Measurements from ENCODE around the gene MIPEP.
A peak's percentile ranks its signal among the peaks of the same experiment; 100 is the strongest.
"Not testable (repeated sequence)": the region's sequence is repeated elsewhere in the genome, so short reads cannot be mapped to it uniquely, and the experiment has no call there.

MIPEP gene

DNA sequence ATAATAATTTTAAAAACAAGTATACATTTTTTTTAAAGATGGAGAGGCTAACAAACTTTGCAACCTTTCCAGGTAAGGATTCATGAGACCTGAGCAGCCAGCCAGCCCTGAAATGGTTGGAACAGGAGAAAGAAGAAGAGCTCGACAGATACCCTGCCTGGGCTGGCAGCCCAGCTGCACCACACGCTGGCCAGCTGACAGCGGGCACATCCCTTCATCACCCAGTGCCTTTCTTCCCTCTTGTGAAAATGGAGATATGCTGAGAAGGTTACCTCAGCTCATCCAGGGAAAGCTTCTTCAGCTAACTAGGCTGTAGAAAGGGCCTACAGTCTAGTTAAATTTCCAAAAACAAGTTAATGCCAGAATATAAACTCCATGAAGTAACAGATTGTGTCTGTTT is 4.8 kb downstream of the MIPEP start:
- FAIRE-seq: not testable (repeated sequence)

- no peak for FAIRE-seq
Measured at GRCh38 chr13:23883255-23883654, 5.9 kb downstream of the MIPEP start.

DNA sequence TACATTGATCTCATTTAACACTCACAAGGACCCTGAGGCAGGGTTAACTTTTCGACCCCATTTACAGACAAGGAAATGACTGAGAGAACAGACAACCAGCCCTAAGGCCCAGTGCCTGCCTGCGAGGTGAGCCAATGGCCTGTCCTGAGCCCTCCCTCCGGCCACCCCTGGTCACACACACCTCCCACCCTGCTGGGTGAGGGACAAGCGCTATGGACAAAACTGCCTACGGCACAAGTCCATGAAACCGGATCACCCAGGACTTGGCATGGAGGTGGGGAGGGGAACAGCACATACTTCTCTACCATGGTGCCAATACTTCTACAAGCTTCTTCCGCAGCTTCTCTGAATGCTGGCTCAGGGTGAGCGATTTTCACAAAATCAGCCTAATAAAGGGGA is 7.8 kb downstream of the MIPEP start:
- not testable (repeated sequence) for FAIRE-seq

DNA sequence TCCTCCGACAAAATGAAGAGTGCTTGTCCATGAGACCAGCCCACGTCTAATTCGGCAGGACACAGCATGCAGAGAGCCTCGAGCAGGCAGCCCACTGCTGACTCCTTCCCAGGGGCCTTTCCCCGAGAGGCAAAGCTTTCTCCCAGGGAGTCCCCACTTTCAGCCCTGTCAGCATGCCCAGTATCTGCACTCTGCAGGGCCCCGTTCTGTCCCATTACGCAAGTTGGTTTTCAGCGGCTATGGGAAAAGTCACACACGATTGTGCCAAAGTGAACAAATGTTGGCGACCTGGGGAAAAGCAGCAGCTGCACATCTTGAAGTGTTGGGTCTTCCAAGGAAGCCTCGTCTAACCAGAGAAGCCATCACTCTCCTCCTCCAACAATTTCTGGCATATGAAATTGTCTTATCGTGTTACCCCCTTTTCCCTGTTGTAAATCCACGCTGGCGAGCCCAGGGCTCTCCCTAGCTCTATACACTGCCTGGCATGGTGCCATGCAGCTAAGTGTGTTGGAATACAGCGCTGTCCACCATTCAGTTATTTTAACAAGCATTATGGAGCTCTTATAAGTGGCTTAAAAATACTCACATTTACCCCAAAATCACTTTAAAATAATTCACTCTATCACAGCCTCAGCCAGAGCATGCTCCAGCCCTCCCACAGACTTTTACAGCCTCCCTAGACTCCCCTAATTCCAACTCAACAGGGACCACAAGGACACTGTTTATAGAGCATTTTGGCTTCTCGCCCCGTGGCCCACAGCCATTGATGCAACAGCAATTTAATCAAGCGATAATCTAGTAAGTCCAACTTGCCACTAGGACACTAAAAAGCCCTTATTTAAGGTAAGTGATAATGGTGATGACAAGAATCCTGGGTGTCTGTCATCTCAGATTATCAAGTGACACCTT is 8.5 kb downstream of the MIPEP start:
- not testable (repeated sequence) for FAIRE-seq

GRCh38 chr13:23877286-23877685 is 11.9 kb downstream of the MIPEP start:
- FAIRE-seq: no peak

DNA sequence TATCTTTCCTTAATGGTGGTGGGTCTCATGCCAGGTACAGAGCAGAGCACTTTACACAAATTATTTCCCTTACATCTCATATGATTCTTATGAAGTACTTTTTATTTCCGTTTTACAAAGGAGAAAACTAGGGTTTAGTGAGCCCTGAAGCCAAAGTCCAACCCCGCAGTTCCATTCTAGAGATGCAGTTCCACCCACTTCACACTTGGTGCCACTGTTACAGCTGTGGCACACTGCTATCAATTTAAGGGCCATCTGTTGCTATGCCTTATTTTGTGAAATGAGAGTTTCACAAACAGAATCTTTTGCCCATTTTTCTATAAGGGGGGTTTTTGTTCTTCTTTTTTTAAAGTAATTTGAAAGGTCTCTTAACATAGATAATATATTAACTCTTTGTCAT is 12.9 kb downstream of the MIPEP start:
- FAIRE-seq: peak; percentile 50

DNA sequence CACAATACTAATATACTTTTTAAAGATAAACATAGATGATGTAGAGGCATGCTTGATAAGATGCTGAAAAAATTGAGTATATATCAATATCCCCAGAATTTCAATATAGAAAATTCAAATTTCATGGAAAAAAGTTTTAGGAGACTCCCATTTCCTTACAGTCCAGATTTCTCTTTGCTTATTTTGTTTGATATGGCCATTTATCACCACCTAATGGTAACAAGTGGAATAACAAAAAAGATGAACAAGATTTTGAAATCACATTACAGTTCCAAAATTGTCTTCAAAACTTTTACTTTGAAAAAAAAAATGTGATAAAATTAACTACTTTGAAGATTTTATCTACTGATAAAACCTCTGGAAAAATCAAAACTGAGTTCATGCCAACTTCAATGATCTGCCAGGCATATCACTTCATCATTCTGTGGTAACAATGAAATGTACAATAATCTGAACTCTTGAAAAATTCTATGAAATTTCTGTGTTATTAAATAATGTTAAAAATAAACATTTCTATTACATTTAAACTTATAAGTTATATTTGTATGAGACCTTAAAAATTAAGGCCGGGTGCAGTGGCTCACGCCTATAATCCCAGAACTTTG is 17.5 kb downstream of the MIPEP start:
- FAIRE-seq: peak; percentile 96

DNA sequence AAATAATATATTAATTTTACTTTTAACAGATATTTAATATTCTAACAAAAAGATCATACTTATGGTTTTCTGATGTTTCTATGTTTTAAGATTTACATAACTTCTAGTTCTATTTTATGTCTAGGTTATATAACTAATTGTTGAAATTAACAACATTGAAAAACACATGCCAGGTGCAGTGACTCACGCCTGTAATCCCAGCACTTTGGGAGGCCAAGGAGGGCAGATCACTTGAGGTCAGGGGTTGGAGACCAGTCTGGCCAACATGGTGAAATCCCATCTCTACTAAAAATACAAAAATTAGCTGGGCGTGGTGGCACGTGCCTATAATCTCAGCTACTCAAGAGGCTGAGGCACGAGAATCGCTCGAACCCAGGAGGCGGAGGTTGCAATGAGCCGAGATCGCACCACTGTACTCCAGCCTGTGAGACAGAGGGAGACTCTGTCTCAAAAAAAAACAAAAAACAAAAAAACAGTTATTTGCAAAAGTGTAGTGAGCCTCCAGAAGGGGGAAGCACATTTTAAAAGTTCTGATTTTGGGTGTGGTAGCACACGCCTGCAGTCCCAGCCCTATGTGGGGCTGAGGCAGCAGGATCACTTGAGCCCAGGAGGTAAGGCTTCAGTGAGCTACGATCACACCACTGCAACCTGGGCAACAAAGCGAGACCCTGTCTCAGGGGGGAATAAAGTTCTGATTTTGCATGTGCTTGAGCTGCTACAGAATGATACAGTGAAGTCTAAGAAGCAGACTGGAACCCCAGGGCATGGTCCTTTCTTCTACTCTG is 18.7 kb downstream of the MIPEP start:
- FAIRE-seq: no peak

DNA sequence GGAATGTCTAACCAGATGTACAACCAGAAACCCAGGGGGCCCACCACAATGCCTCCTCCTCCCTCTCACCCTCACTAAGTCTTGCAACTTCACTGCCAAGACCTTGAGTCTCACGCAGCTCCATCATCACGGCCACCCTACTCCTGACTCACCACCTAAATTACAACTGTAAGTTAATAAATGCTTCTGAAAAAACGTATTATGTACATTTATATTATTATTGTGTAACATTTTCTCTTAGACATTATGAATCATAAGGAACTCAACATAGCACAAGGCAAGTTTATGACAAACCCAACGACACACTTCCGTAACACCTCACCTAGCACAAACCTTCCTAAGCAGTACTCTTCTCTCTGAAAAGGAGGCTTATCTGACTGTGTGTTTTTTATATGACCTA is 20.7 kb downstream of the MIPEP start:
- no peak for FAIRE-seq

DNA sequence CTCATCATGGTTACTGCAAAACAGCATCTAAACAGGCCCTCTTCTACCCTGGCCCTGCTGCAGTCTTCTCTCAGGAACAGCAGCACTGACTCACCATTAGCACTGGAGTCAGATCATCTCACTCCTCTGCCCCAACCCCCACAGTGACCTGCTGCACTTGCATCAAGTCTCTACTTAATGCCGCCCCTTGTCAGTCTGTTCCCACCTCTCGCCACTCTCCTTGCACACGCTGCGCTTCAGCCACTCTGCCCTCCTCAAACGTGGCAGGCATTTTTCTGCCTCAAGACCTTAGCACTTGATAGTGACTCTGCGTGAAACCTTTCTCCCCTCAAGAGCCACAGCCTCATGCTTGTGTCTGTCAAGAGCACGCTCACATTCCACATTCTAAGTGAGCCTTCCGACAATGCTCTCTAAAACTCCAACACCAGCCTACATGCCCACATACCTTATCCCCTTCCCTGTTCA is 22.1 kb downstream of the MIPEP start:
- no peak for FAIRE-seq

DNA sequence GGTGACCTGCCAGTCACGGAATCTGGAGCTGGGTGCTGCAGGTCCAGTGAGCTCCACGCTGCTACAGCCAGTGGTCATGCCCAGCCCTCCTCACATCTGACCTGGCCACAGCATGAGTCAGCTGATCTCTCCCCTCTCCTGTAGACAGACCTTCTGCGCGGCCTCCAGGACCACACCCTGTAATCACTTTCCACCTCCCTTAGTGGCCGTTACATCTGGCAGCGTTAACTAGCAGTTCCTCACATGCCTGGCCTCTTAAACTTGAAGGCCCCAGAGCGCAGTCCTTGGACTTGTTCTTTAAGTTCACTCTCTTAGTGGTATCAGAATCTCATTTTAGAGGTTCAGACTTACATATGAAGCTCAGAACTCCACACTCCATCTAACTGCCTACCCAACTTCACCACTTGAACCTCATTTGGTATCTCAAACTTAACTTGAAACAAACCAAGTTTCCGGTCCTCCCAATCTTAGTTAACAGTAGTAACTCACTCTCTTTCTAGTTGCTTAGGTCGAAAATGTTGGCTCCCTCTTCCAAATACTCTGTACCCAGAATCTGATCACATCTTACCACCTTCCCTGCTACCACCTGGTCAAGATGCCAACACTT is 22.7 kb downstream of the MIPEP start:
- no peak for FAIRE-seq

GRCh38 chr13:23865906-23866305 is 23.3 kb downstream of the MIPEP start:
- FAIRE-seq: no peak

DNA sequence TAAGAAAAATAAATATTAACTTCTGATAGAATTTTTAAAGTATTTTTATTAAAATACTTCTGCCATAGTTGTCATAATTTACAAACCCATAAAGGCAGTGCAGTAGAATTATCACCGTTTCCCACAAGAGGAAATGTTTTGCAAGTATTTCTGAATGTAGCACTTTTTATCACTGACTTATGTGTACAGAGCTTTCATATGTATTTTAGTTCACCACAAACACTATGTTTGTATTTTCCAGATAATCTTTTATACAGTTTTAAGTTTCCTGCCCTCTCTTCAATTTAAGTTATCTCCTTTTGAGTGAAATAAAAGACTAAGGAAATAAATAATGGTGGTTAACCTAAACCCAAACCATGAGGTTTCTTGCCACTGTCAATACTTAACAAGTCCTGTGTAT is 24.2 kb downstream of the MIPEP start:
- FAIRE-seq: no peak

- no peak for FAIRE-seq
Measured at GRCh38 chr13:23861310-23861709, 27.9 kb downstream of the MIPEP start.

DNA sequence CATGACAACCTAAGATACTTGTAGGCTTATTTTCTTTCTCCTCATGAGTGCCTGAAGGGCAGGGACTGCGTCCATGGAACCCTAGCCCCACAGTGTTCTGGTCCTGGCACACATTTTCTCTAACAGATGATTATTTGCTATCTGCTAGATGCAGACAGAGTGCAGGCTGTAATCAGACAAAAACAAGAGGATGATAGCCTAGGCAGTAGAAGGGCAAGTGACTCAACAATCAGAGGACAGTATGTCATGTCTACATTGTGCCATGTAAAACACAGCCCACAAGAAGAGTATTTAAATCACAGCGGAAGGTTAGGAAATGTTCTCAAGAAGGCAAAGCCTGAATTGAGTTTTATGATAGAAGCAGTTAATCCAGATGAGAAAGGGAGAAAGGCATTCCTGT is 29.3 kb downstream of the MIPEP start:
- no peak for FAIRE-seq

DNA sequence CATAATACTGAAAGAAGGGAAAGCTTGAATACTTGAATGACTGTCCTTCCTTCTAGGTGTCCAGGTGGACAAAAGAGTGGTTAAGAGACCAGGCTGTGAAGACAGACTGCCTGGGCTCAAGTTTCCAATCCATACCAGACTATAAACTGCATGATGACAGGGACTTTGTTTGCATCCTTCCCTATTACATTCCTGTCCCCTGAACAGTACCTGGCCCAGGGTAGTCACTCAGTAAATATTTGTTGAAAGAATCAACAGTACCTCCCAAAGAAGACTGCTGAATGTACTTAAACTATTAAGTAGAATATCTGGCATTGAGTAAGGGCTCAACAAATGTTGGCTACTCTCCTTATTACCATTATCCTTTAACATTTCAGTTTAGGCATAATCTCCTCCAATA is 29.7 kb downstream of the MIPEP start:
- no peak for FAIRE-seq

DNA sequence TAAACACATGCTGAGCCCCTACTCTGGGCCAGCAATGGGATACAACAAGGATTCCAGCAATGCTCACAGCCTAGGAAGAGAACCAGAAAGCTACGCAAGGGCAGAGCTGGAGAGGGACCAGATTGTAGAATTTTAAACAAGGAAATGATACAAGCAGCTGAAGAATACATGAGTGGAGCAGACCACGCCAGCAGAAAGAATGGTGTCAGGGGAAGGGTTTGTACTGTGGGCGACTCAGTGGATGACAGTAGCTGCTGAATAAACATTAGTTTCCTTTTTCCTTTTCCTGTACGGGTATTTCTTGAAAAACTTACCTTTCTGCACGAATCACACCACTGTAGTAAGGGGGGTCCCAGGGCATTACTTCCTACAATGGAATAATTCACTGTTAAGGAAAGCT is 30.7 kb downstream of the MIPEP start:
- FAIRE-seq: no peak

DNA sequence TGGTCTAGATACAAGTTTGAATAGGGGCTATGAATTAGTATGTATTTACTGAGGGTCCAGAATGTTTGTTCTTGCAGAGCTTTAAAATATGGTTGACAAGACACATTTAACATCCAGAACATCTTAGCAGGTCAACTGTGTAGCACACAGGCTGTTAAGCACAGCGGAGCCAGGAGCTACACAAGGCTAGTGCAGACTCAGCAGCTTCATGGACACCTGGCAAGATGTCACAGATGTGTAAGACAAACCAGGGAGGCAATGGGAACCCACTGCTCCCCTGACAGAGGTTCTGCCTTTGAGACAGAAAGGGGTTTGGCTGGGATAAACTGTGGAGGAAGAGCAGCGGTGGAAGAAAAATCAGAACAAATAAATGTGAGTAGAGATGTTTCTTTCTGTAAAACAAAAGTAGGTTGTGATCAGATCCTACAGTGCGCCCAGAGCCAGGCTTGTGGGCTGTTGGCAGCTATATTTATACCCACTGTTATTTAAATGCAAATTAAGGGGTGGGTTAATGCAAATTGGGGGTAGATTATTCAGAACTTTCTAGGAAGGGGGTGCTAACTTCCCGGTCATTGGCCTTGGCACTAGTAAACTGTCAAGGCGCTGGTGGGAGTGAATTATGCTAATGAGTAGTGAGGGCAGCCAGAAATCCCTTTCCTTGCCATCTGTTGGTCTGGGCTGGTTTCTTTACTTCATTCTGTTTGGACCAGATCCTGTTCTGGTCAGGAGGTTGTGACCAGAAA is 33.0 kb downstream of the MIPEP start:
- no peak for FAIRE-seq

DNA sequence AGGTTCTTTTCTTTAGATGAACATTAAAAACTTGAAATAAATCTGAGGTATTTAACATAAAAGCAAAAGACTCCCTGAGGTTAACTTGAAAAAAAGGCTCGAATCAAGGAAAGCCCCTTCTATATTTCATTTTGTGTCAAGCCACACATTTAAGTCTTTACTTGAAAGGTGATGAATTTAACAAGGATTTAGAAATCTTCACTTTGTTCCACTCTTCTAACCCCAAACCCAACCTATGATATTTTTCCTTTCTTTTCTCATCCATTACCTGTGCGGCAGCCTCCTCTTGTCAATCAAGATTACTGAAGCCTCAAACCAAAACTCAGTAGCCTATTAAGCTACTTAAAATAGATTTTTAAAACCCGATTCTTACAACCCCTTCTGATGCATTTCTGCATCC is 33.8 kb downstream of the MIPEP start:
- no peak for FAIRE-seq

GRCh38 chr13:23852351-23852750 is 36.8 kb downstream of the MIPEP start:
- no peak for FAIRE-seq

DNA sequence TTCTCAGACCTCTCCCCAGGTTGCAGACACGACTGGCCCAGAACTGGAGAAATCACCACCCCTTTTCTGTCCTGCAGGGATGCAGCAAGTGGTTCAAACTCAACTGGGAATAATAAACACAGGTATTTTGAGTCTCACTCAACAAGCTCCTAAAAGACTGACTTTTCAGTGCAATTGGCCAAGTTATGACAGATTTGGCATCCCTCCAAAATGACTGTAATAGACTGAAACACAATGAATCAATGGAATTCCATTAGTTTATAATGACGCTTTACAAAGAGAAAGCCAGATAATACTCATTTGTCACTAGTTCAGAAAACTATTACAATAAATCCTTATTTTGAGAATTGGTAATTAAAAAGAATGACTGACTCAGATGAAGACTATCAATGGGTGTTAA is 38.1 kb downstream of the MIPEP start:
- no peak for FAIRE-seq

GRCh38 chr13:23850134-23850533 is 39.1 kb downstream of the MIPEP start:
- no peak for FAIRE-seq

Measured in G401.6 (cell line).